Ecto neural progenitor cell (in vitro differentiated cells): ENCODE measurements around the gene TBC1D8.
"Not testable (repeated sequence)": the region's sequence is repeated elsewhere in the genome, so short reads cannot be mapped to it uniquely, and the experiment has no call there.

Experiments
- DNase-seq: peaks from one replicate; pipeline ENCODE4 v3.0.0-alpha.2; 2018; ENCODE audit warnings: low spot score

TBC1D8 gene

DNA sequence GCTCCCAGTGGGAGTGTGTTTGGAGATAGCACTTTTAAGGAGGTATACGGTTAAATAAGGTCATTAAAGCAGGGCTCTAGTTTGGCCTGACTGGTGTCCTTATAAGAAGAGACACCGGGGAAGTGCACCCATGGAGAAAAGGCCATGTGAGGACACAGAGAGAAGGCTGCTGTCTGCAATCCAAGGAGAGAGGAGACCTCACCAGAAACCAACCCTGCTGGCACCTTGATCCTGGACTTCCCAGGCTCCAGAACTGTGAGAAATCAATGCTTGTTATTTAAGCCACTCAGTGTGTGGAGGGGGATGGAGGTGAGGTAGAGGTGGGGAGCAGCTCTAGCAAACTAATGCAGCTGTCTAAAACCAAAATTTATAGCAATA lies 87.1 kb downstream of the TBC1D8 start:
- DNase-seq, result no peak

DNA sequence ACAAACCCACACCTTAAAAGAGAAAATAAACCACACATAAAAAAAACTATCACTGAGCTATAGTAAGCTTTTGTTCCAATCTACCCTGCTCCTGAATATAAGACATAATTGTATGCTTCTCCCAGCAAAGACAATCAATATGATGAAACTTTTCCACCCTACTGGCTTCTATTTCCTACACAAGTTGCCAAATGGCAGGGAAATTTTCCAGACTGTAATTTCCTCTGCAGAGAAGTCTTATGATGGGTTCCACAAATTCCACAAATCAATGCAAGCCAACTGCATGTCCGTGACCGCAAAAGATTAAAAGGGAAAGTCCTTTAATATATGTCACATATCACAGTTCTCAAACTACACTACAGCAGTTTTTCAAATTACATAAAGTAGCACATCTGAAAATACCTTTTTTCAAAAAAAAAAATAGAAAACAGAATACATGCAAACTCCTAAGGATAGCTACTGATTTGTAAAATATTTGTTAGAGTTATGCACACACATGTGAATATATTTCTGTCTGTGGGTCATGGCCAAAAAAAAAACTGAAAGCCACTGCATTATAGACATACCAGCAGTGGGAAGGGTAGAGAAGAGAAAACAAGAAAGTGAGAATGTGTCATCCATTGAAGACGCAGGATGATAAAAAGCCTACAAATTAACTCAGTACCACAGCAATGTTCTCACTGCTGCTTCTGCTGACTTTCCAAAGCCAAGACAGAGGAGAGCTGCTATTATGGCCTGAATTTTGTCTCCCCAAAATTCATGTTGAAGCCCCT lies 87.6 kb downstream of the TBC1D8 start:
- no peak for DNase-seq

DNA sequence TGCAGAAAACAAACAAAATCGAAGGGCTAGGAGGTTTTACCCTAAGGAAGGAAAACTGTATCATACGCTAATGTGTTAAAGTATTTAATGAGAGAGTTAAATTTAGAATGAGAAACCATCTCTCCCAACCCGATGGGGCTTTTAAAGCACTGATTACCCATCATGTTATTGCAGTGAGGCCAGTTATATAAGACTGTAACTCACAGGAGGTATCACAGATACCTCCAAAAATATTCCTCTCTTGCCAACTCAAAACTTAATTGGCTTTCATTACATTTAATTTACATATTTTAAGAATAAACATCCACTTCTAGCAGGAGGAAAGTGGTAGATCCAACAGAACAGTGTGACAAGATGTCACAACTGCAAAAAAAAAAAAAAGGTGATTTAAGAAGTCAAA lies 92.8 kb downstream of the TBC1D8 start:
- DNase-seq, result no peak

DNA sequence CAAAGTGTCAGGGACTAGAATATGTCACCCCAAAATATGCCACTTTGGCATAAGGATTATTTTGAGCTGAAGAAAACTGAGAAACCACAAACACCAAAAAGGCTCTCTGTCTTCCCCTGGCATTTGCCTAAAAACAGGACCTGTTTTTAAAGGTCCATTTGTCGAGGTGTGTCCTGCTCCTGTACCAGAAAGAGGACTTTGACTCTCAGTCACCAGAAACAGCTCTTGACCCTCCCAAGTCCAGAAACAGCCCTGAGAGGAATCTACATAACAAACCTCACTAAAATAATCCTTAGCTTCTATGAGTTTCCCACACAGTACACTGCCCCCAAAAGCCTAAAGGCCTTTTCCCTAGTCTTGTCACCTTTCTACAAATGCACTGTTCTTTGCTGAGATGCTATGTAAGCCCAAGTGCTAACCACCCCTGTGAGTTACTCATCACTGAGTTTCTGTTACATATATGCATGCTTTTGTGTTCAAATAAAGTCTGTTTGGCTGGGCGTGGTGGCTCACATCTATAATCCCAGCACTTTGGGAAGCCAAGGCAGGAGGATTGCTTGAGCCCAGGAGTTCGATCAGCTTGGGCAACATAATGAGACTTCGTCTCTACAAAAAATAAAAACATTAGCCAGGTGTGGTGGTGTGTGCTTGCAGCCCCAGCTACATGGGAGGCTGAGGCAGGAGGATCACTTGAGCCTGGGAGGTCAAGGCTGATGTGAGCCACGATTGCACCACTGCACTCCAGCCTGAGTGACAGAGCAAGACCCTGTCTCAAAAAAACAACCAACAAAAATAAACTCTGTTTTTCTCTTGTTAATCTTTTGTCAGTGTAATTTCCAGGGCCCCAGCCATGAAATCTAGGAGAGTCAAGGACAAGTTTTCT lies 93.9 kb downstream of the TBC1D8 start:
- DNase-seq, result no peak

DNA sequence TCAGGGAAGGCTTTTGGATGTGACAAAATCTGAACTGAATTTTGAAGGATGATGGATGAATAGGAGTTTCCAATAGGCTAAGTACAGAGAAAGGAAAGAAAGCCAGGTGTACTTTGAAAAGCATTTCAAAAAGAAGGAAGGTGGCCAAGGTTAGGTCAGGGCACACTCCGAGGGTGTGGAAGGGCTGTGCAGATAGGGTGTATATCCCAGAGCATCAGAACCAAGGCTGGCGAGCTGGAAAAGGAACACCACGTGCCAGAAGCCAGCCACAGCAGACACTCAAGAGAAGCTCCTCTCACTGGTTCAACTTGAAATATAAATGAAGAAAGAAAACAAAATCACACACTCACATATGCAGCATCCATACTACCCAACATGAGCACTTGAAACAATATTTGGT lies 98.1 kb downstream of the TBC1D8 start:
- no peak for DNase-seq

DNA sequence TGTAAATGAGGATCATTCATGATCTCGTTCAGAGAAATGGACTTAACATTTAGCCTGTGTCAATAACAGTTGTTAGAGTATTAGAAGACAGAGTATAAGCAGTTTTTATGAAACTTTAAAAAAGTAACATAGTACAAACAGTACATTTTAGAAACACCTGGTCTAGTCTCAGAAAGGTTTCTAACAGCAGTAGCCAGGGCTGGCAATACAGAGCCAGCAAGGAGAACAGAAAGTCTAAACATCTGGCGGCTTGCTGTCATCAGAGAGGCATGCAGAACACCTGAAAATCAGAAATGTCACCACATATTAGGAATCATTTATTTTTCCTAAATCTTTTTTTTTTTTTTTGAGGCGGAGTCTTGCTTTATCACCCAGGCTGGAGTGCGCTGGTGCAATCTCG lies 99.0 kb downstream of the TBC1D8 start:
- no peak for DNase-seq

DNA sequence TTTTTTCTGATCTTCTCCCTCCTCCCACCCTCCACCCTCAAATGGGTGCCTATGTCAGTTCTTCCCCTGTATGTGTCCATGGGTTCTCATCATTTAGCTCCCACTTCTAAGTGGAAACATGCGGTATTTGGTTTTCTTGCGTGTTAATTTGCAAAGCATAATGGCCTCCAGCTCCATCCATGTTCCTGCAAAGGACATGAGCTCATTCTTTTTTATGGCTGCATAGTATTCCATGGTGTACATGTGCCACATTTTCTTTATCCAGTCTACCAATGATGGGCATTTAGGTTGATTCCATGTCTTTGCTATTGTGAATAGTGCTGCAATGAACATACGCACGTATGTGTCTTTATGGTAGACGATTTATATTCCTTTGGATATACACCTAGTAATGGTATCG lies 100.3 kb downstream of the TBC1D8 start:
- DNase-seq, result not testable (repeated sequence)

DNA sequence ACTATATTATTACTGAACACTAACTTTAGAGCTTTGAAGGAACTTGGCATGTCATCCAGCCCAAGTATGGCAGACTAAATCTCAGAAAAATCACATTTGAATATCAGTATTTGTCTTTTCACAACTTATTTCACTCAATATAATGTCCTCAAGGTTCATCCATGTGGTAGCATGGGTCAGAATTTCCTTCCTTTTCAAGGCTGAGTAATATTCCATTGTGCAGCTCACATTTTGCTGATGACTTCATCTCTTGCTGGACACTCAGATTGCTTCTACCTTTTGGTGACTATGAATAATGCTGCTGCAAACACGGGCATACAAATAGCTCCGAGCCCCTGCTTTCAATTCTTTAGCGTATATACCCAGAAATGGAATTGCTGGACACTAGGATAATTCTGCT lies 102.4 kb downstream of the TBC1D8 start:
- DNase-seq, result no peak

DNA sequence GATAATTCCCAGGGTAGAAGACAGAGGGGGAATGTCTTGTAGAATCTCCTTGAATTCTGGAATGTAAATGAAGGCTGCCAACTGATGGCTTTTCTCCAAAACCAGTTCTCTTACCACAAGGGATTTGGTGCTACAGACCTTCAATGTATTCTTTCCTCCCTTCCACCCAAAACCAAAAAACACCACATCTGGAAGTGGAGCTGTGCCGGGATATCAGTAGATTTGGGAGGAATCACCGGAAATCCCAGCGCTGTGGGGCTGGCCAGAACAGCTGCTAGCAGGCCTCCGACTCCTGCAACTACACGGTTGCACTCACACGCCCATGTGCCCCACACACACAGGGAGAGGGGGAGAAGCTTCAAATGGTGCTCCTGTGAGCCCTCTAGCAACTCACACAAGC lies 103.4 kb downstream of the TBC1D8 start:
- no peak for DNase-seq

DNA sequence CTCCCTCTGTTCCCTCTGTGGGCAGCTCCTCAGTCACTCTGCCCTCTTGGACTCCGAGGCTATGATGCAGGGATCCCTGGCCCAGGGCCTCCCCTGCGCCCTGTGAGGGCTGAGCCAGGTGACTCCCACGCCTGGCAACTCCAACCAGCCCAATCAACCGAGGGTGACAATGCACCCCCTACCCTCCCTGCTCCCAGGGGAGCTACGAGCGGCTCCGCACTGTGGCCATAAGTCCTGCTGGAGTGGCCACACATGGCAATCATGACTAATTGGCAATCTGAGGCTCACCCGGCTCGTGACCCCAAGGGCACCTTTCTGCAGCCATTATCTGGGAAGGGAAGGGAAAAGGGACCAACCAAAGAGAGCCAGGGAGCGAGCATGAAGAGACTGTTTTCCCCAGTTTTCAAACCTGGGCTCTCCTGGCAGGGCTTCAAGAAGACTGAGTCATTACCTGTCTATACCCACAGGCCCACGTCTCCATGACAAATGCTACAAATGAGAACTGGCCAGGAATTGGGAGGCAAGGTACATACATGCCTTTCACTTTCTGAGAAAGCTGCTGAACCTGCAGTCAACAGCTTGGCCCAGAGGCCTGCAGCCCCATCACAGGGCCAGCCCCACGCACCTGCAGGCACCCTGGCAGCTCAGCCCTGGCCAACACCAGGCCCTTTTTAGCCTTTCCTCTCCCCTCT lies 104.0 kb downstream of the TBC1D8 start:
- DNase-seq, result no peak

DNA sequence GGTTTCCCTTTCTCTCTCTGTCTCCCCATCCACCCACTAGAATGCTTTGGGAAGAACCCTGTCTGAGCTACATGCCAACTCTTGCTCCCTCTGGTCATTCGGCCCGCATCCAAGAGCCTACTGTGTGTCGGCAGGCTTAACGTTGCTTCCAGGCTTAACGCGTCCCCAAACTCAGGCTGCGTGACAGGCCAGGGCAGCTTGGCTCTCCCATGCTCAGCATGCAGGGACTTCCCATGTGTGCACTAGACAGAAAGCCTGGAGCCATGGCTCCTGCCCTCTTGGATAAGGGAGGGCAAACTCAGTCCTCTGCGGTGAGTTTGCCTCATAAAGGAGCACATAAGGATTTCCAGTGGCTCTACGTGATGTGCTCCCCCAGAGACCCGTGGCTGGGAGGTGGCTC lies 105.9 kb downstream of the TBC1D8 start:
- DNase-seq, result no peak

DNA sequence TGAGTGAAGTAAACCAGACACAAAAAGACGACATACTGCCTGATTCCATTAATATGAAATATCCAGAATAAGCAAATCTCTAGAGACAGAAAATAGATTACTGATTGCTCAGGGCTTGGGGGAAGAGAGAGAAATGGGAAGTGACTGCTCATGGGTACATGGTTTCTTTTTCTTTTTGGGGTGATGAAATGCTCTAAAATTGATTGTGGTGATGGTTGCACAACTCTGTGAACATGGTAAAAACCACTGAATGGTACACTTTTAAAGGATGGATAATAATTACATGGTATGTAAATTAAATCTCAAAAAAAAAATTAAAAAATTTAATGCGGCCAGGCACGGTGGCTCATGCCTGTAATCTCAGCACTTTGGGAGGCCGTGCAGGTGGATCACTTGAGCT lies 109.8 kb downstream of the TBC1D8 start:
- DNase-seq, result no peak

DNA sequence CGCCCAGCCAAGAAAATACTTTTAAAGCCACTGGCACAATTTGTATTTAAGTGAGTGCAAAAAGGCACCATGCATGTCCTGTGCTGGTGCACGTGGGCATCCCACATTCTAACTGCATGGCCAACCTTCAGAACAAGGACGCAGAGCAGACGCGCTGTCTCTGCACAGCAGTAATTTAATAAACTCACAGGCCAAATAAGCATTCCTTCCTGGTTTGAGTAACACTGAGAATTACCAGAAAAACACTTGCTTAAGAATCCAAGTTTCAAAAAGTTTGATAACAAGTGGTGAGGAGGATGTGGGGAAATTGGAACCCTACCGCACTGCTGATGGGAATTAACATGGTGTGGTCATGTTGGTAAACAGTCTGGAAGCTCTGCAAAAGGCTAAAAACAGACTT lies 110.4 kb downstream of the TBC1D8 start:
- no peak for DNase-seq

DNA sequence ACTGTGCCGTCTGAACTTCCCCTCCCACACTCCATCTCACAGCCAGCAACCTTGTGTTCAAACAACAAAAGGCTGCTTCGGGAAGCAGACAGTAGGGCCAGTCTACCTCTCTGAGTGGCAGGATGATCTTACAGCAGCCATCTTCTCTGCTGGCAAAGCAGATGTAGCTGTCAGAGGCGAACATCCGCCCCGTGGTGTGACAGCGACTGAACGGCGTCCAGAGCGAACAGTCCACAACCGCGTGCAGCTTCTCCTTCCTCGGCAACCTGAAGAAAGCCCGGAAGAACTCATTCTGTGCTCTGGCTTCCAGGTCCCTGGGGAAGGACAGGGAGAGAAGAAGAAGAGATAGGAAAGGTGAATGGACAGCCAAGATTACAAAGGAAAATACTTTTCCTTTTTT lies 111.1 kb downstream of the TBC1D8 start:
- DNase-seq, result no peak

DNA sequence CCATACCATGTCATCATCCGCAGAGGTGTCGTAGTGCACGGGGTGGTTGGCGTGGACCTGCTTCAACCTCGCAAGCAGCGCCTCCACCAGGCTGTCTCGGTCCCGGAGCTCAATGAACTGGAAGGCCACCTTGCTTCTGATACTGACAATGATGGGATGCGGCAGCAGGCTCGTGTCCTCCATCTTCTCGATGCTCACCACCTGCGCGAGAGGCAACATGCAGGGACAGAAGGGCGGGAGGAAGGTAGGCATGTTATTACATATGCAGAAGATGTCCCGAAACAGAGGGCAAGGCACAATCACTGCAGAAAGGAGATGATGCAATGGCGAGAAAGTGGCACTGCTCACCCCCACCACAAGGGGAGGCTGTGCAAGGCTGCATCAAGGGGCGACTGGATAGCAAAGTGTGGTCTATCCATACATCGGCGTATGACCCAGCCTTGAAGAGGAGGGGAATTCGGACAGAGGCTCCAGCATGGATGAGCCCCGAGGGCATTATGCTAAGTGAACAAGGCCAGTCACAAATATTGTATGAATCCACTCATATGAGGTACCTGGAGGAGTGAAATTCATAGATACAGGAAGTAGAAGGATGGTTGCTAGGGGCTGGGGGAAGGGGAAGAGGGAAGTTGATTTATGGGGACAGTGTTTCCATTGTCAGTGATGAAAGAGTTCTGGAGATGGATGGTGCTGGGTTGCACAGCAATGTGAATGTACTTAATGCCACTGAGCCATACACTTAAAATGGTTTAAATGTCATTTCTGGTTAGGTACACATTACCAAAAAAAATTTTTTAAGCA lies 112.5 kb downstream of the TBC1D8 start:
- no peak for DNase-seq

DNA sequence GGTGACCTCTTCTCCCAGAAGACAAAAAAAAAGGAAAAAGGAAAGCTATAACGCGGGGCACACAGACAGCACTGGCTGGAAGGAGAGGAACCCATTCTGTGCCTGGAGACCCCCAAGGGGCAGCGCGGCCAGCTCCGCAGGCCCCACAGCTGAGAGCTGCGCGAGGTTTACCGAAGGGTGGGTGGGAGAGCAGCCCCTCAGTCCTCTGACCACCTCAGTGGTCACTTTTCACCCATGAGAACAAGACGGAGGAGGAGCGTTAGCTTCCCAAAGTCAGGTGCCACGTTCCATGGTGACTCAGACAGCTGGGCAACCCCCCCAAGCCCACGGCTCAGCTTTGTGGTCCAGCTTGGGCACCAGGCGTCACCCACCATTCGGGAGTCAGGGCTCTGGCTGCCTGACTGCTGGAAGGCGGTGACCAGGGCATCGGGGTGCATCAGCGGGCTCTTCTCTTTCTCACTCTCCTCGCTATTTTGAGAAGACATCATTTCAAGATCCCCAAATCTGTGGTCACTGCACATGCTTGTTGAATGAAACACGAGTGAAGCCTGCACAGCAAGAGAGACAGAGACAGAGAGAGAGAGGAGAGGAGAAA lies 113.9 kb downstream of the TBC1D8 start:
- no peak for DNase-seq

DNA sequence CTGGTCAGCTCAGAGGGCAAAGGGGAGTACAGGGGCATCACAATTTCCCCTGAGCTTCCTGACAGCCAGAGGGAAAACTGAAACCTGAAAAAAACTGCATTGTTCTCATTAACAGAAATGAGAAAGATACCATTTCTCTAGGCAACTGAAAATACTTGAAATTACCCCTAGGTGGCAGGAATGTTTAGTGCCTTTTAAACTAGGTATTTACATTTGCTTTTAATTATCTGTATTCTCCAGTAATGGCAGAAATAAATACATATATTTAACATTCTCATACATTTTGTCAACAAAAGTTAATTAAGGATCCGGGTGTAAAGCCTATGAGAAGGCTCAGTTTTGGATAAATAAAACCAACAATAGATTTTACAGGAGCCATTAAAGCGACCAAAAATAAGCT lies 114.6 kb downstream of the TBC1D8 start:
- DNase-seq, result no peak

DNA sequence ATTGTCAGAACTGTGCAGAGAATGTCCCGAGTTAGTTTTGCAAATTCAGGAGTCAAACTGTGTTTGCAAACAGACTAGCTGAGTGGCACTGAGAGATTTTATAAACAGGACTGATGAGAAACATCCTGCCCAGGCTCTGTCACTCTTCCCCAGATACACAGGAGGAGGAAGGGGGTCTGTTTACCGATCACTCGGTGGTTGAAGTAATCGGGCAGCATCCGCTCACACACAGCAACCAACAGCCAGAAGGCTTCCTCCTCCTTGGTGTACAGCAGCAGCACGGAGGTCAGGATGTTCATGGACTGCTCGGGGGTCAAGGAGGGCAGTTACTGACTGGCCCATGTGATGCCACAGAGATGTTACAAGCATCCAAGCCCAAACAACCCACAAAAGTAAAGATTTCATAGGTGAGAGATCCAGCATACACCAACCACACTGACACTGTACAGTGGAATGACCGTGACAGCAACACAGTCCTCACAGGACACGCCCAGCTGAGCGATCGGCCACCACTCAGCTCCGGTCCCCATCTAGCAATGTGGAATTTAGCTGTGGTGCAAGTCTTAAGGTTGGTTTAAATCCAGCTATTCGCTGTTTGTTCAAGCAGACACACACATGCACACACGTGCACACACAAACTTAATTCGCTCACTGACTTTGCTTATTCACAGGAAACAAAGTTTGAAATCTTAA lies 119.0 kb downstream of the TBC1D8 start:
- DNase-seq, result no peak

DNA sequence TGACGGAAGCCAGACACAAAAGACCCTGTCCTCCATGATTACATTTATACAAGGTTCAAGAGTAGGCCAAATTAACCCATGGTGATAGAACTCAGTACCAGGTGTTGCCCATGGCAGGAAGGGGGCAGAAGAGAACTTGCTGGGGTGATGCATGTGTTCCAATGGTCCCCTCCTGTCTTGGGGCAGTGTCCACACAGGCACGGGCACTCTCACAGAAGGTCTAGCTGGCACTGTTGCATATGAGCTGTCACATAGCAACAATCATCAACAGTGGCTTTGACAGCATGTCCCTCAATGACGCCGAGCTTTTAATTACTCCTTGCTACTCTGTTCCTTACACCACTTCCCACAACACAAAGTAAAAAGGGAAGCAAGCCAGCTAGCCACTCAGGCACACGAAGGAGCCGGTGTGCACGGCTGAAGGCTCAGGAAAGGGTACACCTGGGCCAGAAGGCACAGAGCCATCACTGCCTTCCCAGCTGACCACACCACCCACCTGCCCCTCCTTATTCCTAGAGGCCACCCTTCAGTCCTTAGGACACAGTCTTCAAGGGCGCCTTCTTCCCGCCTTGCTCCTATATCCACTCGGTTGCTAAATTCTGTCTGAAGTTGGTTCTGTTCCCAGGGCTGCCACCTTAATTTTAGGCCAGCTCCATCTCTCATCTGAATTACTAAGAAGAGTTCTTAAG lies 120.2 kb downstream of the TBC1D8 start:
- no peak for DNase-seq

DNA sequence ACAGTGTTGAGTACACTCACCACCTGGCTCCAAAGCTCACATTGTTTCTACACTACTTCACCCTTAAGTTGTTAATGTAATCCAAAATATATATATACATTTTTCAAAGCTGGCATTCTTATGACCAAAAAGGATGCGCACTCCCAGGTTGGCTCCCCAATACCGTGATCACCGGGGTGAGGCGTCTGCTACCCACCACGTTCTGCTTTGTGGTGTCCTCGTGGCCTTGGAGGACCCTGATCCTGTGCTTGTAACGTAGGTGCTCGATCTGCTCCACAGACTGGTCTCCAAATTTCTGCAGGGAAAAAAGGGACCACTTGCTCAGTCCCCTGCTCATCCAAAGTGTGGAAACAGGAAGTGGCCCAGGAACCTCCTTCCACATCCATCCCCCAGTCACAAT lies 123.3 kb downstream of the TBC1D8 start:
- no peak for DNase-seq
